NCI-H2227 (cell line): Measurements from ENCODE around the gene TLE3.

Source experiments
- DNase-seq: peaks from one replicate; lab custom pipeline; 2025; ENCODE audit not compliant: unreplicated experiment; lab: John Stamatoyannopoulos, UW

Gene TLE3

GRCh38 chr15:70084461-70084860 is 13.3 kb downstream of the TLE3 start:
- DNase-seq: no peak

DNA sequence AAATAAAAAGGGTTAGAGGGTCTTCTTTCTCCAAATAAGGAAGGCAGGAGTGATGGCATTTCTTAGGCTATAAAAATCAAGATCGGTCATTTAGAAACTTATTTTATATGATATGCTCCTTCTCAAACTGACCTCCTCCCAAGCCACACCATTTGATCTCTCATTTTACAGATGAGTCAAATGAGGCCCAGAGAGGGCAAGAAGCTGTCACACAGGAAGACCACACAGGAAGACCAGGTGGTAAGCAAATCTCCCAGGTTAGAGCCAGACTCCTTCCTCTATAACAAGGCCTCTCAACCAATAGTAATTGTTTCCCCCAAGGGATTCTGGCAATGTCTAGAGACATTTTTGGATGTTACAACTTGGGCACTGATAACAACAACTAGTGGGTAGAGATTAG is 13.8 kb downstream of the TLE3 start:
- no peak for DNase-seq

DNA sequence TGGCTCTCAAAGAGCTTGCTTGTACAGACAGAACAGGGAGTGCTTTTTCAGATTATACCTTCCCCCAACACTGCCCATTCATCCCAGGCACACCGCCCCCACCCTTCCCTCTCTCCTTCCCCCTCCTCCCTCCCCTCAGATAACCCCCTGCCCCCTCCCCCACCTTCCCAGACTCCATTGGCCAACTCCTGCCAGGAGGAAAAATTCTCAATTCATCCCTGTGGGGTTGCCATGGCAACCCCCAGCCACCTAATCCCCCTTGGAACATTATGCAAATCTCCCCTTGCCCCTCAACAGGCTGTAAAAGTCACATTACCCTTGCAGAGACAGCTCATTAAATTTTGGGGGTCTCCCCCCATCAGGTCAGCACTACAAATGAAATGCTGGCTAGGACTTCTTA is 14.3 kb downstream of the TLE3 start:
- DNase-seq: peak; percentile 27

DNA sequence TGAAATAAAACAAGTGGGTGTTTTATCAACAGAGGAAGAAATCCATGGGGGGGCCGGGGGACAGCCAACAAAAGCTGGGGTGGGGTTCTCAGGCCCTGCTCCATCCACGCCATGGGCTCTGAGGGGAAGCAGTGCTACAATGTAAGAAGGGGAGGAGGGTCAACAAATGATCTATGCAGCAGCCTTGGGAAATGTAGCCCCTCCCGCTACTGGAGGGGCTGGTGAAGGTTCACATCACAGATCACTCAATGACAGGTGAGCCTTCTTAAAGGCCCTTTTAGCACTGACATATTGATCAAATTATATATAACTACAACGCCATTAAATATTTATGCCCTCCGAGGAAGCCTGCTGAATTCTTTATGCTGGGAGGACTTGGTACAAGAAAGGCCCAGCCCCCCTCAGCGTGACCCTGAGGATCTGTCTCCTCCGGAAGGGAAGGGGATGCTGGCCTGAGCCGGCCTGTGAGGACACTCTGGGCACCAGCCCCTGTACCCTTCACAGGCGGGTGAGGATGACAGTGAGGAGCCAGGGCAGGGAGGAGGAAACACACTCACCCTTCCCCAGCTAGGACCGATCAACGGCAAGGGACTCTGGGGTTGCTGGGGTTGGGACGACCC is 15.3 kb downstream of the TLE3 start:
- no peak for DNase-seq

GRCh38 chr15:70081612-70082011 is 16.1 kb downstream of the TLE3 start:
- no peak for DNase-seq

DNA sequence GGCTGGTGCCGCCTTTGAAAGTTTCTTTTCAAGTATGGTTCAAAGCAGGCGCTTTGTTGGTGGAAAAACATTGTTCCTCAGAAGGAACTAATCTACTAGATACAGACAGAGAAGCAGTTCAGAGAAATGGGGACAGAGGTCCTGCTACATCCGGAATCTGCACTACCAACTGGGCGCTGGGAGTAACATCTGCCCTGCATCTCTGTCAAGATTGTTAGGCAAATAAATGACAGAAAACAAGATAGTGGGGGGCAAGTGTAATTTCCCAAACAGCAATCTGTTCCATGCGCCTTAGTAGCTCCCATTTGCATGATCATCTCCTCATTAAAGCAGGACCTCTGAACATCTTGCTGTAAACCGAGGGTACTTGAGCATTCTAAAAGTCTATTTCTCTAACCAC is 17.4 kb downstream of the TLE3 start:
- DNase-seq: no peak

GRCh38 chr15:70079888-70080287 is 17.8 kb downstream of the TLE3 start:
- DNase-seq: no peak

DNA sequence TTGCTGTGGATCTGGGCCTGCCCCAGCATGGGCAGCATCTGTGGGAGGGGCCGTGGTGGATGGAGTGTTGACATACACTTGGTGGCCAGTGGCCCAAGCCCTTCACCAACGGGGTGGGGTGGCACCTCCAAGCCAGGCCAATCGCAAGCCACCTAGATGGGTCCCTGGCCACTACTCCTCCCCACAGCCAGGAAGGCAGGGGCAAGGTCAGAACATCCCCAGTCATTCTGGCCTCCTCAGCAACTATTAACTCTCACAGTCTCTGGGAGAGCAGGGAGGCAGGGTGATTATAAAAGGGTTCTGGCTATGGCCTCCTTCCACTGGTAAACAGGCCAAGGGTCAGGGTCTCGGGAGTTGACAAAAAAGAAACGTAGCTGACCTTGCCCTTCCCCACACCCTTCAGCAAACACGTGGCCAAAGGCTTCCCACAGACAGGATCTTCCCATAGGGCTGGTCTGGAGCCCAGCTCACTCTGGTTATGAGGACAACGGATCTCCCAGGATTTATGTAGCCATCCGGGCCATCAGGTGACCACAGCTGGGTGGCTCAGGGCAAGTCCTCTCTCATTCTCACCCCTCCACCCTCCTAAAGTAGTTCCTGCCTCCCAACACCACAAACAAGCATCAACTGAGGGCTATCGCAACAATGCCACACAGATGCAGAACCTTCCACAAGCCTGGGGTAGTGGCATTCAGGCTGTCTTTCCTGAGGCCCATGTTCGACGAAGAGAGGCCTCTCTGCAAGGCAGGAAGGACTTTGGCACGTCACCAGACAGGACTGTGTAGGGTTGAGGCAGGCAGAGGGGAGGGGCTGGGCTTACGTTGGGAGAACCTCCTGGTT is 18.9 kb downstream of the TLE3 start:
- DNase-seq: no peak

DNA sequence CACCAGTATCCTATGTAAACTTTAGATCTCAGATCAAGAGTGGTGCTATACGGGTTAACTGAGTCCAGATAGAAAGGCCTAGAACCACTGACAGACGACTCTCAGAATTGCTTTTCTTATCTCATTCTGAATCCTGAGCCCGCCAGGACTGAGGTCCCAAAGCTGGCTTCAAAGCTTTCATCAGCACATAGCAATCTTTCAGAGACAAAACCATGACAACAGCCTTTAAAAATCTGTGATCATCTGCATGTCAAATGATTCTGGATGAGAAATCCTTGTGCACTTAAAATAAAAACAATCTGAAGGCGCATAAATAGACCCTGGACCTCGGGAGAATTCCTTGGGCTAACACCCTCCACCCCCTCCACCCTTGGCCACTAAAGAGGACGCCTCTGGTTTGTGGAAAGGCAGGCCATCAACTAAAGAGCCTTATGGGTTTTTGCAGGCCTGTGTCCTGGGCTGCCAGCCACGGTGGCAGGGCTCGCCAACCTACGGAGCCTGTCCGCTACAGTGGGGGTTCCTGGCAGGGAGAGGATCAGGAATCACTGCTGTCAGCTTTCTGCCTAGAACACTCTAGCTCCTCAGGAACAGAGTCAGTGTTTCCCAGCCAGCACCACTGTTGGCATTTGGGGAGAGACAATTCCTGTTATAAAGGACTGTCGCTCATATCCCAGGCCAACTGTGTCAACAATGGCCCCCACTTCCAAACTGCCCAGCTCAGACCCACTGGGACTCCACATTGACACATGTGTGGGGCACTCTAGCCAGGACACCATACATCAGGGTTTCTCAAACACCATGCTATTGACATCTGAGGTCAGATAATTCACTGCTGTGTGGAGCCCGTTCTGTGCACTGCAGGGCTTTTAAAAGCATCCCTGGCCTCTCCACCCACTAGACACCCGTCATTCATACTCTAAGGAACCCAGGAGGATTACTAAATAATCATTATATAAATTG is 20.2 kb downstream of the TLE3 start:
- no peak for DNase-seq

DNA sequence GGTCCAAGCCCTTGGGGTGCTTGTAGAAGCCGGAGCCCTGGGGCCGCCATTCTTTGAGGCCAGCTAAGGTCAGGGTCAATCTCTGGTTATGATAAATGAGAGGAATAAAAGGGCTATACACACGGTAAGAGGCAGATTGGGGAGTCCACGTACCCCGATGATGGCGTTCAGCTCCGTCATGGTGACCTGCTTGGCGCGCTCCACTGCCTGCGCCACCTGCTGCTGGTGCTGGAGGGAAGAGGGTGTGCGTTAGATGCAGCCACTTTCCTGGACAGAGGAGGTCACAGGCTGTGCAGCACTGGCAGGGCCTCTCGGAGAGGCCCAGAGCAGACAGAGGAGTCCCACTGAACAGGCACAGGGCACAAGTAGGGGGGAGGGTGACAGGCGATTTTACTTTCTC is 23.3 kb downstream of the TLE3 start:
- DNase-seq: no peak

DNA sequence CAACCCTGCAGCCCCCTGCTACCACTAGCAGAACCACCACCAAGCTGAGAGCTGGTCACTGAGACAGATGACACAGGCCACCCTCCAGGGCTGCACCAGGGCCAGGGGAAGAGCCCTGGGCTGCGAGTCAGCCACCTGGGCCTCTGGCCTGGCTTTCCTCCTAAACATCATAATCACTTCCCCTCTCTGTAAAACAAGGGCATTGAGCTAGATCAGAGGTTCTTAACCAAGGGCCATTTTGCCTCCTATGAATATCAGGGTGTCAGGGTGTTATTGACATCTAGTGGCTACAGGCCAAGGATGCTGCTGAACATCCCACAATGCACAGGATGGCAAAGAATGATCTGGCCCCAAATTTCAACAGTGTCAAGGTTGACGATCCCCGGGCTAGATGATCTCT is 25.2 kb downstream of the TLE3 start:
- DNase-seq: no peak

GRCh38 chr15:70071799-70072198 is 25.9 kb downstream of the TLE3 start:
- peak; percentile 83 for DNase-seq

DNA sequence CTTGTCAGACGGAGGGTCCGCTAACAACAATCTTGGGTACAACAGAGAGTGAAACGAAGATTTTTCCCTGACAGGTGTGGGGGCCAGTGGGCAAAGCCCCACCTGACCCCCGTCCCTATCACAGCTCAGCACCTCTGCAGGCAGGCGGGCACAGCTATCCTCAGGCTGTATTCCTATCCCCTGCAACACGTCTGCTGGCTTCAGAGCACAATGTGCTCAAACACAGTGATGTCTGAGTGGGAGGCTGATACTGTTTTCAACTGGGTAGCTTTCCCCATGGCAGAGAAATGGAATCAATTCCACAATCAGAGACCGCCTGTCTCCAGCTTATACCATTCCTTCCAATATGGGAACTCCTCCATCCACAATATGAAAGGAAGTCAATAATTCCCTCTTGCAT is 28.0 kb downstream of the TLE3 start:
- no peak for DNase-seq

- no peak for DNase-seq
Measured at GRCh38 chr15:70068783-70069565, 28.7 kb downstream of the TLE3 start.

- DNase-seq: no peak
Measured at GRCh38 chr15:70067681-70068080, 30.0 kb downstream of the TLE3 start.

DNA sequence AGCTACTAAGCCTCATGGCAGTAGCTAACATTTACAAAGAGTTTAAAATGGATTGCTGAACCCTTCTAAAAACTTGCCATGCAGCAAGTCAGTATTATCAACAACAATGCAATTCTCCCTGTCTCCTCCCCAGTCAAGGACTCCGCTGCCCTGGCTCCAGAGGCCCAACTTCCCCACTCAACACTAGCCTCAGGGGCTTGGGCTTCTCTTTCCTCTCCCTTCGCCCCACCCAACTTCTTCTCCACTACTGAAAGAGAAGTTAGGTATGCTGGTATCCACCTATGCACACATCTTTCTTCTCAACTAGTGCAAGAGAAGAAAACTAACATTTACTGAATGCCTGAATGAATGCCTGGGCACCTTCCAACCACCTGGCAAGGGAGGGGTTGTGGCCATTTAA is 30.7 kb downstream of the TLE3 start:
- no peak for DNase-seq

- no peak for DNase-seq
Measured at GRCh38 chr15:70066447-70066846, 31.3 kb downstream of the TLE3 start.

- DNase-seq: no peak
Measured at GRCh38 chr15:70066004-70066403, 31.7 kb downstream of the TLE3 start.

DNA sequence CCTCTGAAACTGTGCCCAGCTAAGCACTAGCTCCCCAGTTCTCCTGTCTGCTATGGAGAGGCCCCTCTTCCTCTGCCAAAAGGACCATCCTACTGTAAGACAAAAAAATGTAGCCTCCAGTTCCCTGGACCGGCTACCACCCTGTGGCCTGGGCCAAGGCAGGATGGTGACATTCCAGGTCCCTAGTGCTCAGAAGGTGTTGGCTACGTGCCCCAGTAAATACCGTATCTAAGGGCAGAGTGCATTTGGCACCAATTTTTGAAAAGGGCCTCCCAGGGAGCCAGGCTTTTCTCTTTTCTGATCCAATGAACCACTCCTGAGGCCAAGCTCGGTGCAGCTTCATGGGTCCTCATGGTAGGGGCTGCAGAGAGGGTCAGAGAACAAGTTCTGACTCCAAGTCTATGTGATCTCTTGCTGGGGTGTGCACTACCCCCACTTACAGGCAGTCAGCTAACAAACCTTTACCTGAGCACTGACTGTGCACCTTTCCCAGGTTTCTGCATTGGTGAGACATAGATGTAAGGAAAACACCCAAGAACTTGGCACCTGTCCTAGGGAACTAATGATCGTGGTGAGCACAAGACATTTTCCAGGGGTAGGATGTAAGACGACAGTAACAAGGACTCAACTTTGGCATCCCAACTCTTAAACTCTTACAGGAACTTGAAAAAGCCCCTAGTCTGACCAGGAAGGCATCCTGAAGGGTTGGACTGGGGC is 32.6 kb downstream of the TLE3 start:
- DNase-seq: no peak

DNA sequence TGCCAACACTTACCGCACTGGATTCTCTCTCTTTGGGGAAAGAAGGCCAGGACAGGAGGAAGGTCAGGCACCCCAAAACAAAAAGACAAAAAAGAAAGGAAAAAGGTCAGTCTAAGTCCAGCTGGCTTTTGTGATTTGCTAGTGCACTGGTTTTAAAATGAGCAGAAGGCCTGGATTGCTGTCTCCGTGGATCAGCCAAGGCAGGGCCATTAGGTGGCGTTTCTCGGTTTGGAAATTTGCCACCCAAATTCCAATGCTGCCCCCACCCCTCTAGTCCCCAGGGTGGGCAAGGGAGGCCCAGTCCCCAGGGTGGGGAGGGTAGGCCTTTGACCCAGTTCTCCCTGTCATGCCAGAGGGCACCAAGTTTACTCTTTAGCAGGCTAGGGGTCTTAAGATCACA is 33.3 kb downstream of the TLE3 start:
- DNase-seq: no peak
